IMR-90 (cell line): ENCODE measurements around the gene LINS1. TPM values are rescaled to one million over a fixed set of nuclear protein-coding genes. Genes with fewer than 3 reads are reported as not detected.

ENCODE experiments used
- ATAC-seq: fragments of 200-7000 bp; cut with Tn5 transposase; 2 replicates; pipeline ENCODE4 v1.9.1; 2020; ENCODE audit warnings: low read depth, mild to moderate bottlenecking, moderate library complexity
- BruUV-seq: library from RNA; stranded (reverse); fragments of 400-500 nt; replicated peaks from 2 replicates; lab custom pipeline; 2021; lab: Mats Ljungman, UMichigan
- CTCF ChIA-PET: fragments of 300-600 bp; formaldehyde crosslinking; extraction: SDS; loops from one replicate; lab custom pipeline; 2021; ENCODE audit warnings: antibody characterized with exemption; lab: Yijun Ruan, JAX
- POLR2A ChIA-PET: fragments of 300-600 bp; sonication (Branson Sonifier 250); formaldehyde crosslinking; loops from one replicate; lab custom pipeline; 2022; ENCODE audit warnings: antibody characterized with exemption; ENCODE audit not compliant: unreplicated experiment; lab: Charles Lee
- DNase-seq: peaks from one replicate; pipeline ENCODE4 v3.0.0; 2013
- H2AFZ ChIP-seq: replicated peaks from 2 replicates; pipeline ENCODE3; 2013; ENCODE audit warnings: low read length, mild to moderate bottlenecking; ENCODE audit not compliant: poor library complexity
- H2AK5ac ChIP-seq: 2 replicates; pipeline ENCODE4 v1.6.1; 2013; ENCODE audit warnings: low read depth, low read length, inconsistent platforms
- H2AK9ac ChIP-seq: replicated peaks from 2 replicates; pipeline ENCODE3; 2013; ENCODE audit warnings: mild to moderate bottlenecking, low read depth, low read length, moderate library complexity; ENCODE audit not compliant: poor library complexity
- H2BK120ac ChIP-seq: 2 replicates; pipeline ENCODE4 v1.6.1; 2013; ENCODE audit warnings: low read depth, low read length, inconsistent platforms
- H2BK15ac ChIP-seq: 3 replicates; pipeline ENCODE4 v1.6.1; 2013; ENCODE audit warnings: low read depth, low read length, inconsistent platforms
- H2BK20ac ChIP-seq: 2 replicates; pipeline ENCODE4 v1.6.1; 2013; ENCODE audit warnings: low read depth, mild to moderate bottlenecking, inconsistent platforms, low read length, moderate library complexity
- H2BK5ac ChIP-seq: 2 replicates; pipeline ENCODE4 v1.6.1; 2013; ENCODE audit warnings: mild to moderate bottlenecking, low read depth, low read length, inconsistent platforms; ENCODE audit not compliant: poor library complexity, severe bottlenecking
- H3K14ac ChIP-seq: replicated peaks from 2 replicates; pipeline ENCODE4 v1.6.1; 2013; ENCODE audit warnings: low read depth, low read length, inconsistent platforms
- H3K18ac ChIP-seq: 2 replicates; pipeline ENCODE4 v1.6.1; 2013; ENCODE audit warnings: low read depth, low read length, control low read depth
- H3K23ac ChIP-seq: 2 replicates; pipeline ENCODE4 v1.6.1; 2013; ENCODE audit warnings: low read depth, low read length, inconsistent platforms
- H3K27ac ChIP-seq: 2 replicates; pipeline ENCODE4 v1.5.1; 2013; ENCODE audit warnings: mild to moderate bottlenecking, control low read depth, low read length; ENCODE audit not compliant: insufficient read depth
- H3K27me3 ChIP-seq: 2 replicates; pipeline ENCODE4 v1.6.1; 2013; ENCODE audit warnings: low read length; ENCODE audit not compliant: control insufficient read depth, insufficient read depth
- H3K36me3 ChIP-seq: 2 replicates; pipeline ENCODE4 v1.6.1; 2013; ENCODE audit warnings: low read length, mixed read lengths; ENCODE audit not compliant: control insufficient read depth, insufficient read depth
- H3K4ac ChIP-seq: 2 replicates; pipeline ENCODE4 v1.6.1; 2013; ENCODE audit warnings: low read depth, low read length, inconsistent platforms
- H3K4me1 ChIP-seq: 2 replicates; pipeline ENCODE4 v1.6.1; 2013; ENCODE audit warnings: low read length, mixed read lengths; ENCODE audit not compliant: control insufficient read depth, insufficient read depth
- H3K4me2 ChIP-seq: 2 replicates; pipeline ENCODE4 v1.6.1; 2013; ENCODE audit warnings: low read depth, mild to moderate bottlenecking, control low read depth, low read length, moderate library complexity
- H3K4me3 ChIP-seq: 2 replicates; pipeline ENCODE4 v1.5.1; 2013; ENCODE audit warnings: low read depth, mild to moderate bottlenecking, control low read depth, low read length, moderate library complexity; ENCODE audit not compliant: insufficient read depth
- H3K56ac ChIP-seq: 2 replicates; pipeline ENCODE4 v1.6.1; 2013; ENCODE audit warnings: low read length, inconsistent platforms; ENCODE audit not compliant: insufficient read depth; ENCODE audit errors: extremely low read depth
- H3K79me1 ChIP-seq, 2 experiments: 2 replicates each; pipeline ENCODE4 v1.6.1; 2013; ENCODE audit warnings: low read length in 2 of 2, inconsistent platforms in 1 of 2, low read depth in 1 of 2
- H3K9ac ChIP-seq: 2 replicates; pipeline ENCODE4 v1.6.1; 2013; ENCODE audit warnings: low read depth, low read length, control low read depth
- H3K9me1 ChIP-seq: 2 replicates; pipeline ENCODE4 v1.6.1; 2013; ENCODE audit warnings: low read length, inconsistent platforms; ENCODE audit not compliant: insufficient read depth
- H3K9me3 ChIP-seq: 2 replicates; pipeline ENCODE4 v1.6.1; 2013; ENCODE audit warnings: low read length; ENCODE audit not compliant: control insufficient read depth, insufficient read depth
- H4K20me1 ChIP-seq: 2 replicates; pipeline ENCODE4 v1.6.1; 2013; ENCODE audit warnings: low read length, inconsistent platforms; ENCODE audit not compliant: insufficient read depth
- H4K5ac ChIP-seq: 2 replicates; pipeline ENCODE4 v1.6.1; 2013; ENCODE audit warnings: mild to moderate bottlenecking, low read depth, low read length, control low read depth
- H4K8ac ChIP-seq, 2 experiments: 2 replicates each; pipeline ENCODE4 v1.6.1; 2013; ENCODE audit warnings: low read depth in 2 of 2, low read length in 2 of 2, control low read depth in 1 of 2, inconsistent platforms in 1 of 2
- H4K91ac ChIP-seq: 2 replicates; pipeline ENCODE4 v1.6.1; 2013; ENCODE audit warnings: low read depth, low read length, inconsistent platforms; ENCODE audit not compliant: insufficient read depth
- BHLHE40 ChIP-seq: fragments of 150-350 bp; IDR thresholded peaks from 2 replicates; pipeline ENCODE4 v1.6.1; 2016; ENCODE audit warnings: mild to moderate bottlenecking, low read depth, low read length
- CEBPB ChIP-seq: IDR thresholded peaks from 2 replicates; pipeline ENCODE4 v1.6.1; 2012; ENCODE audit warnings: low read depth, low read length, improper control_type of control experiment
- CHD1 ChIP-seq: IDR thresholded peaks from 2 replicates; pipeline ENCODE4 v1.6.1; 2012; ENCODE audit warnings: low read depth, low read length, improper control_type of control experiment
- FOS ChIP-seq: fragments of 150-350 bp; IDR thresholded peaks from 2 replicates; pipeline ENCODE4 v1.6.1; 2016; ENCODE audit warnings: low read depth, low read length
- MAFK ChIP-seq: IDR thresholded peaks from 2 replicates; pipeline ENCODE4 v1.6.1; 2012; ENCODE audit warnings: low read depth, low read length, improper control_type of control experiment
- MAZ ChIP-seq: IDR thresholded peaks from 2 replicates; pipeline ENCODE4 v1.6.1; 2012; ENCODE audit warnings: low read depth, mild to moderate bottlenecking, low read length, improper control_type of control experiment, moderate library complexity, borderline replicate concordance
- MXI1 ChIP-seq: IDR thresholded peaks from 2 replicates; pipeline ENCODE4 v1.6.1; 2012; ENCODE audit warnings: low read depth, mild to moderate bottlenecking, low read length, moderate library complexity, borderline replicate concordance
- NFE2L2 ChIP-seq: fragments of 150-350 bp; IDR thresholded peaks from 2 replicates; pipeline ENCODE4 v1.6.1; 2016; ENCODE audit warnings: low read depth, mild to moderate bottlenecking, low read length
- POLR2A ChIP-seq: IDR thresholded peaks from 2 replicates; pipeline ENCODE4 v1.6.1; 2012; ENCODE audit warnings: mild to moderate bottlenecking, low read depth, low read length
- RCOR1 ChIP-seq: IDR thresholded peaks from 2 replicates; pipeline ENCODE4 v1.6.1; 2012; ENCODE audit warnings: mild to moderate bottlenecking, low read length, improper control_type of control experiment; ENCODE audit not compliant: insufficient replicate concordance
- RFX5 ChIP-seq: IDR thresholded peaks from 2 replicates; pipeline ENCODE4 v1.8.0; 2012; ENCODE audit warnings: low read depth, mild to moderate bottlenecking, low read length, moderate library complexity
- WGBS, 2 experiments: methylation state at CpG; one replicate each; pipeline versions ENCODE4 v1.1.5 to v1.1.7; 2013; ENCODE audit warnings: missing lambda C conversion rate in 2 of 2; ENCODE audit not compliant: insufficient read length in 1 of 2; ENCODE audit errors: extremely low coverage in 2 of 2; 5-methylcytosine and 5-hydroxymethylcytosine counted together
- dilution Hi-C: fragments of 300-500 bp; cut with HindIII; formaldehyde crosslinking; loops from one replicate; pipeline ENCODE4 v1.14.3; 2018; ENCODE audit warnings: low sequenced_read_pairs; ENCODE audit not compliant: unreplicated experiment
- in situ Hi-C: fragments of 300-500 bp; cut with MboI; formaldehyde crosslinking; loops from 3 replicates; pipeline ENCODE4 v1.14.3; 2019; ENCODE audit warnings: low sequenced_read_pairs, inconsistent platforms, mixed read lengths
- intact Hi-C: fragments of 100-400 bp; cut with micrococcal nuclease; formaldehyde crosslinking; loops from 2 replicates; pipeline ENCODE4 v1.10.0; 2022
- polyA plus RNA-seq, 3 experiments: library from polyadenylated mRNA; depleted of rRNA; stranded (reverse); fragments of >200 nt; gene quantifications; 2 replicates each; pipeline ENCODE4 v1.2.3, GENCODE V29; 2012; ENCODE audit warnings: low replicate concordance in 1 of 3
- total RNA-seq: library from RNA; depleted of rRNA; stranded (reverse); fragments of >200 nt; gene quantifications from 2 replicates; pipeline ENCODE4 v1.2.3, GENCODE V29; 2012
- TF ChIP-seq, protein P1 (sequence below): fragments of 150-350 bp; IDR thresholded peaks from 2 replicates; pipeline ENCODE4 v1.6.1; 2016; ENCODE audit warnings: low read depth, mild to moderate bottlenecking, low read length, moderate library complexity, borderline replicate concordance
- TF ChIP-seq, protein P2 (sequence below): fragments of 150-350 bp; IDR thresholded peaks from 2 replicates; pipeline ENCODE4 v1.6.1; 2017; ENCODE audit warnings: mild to moderate bottlenecking, antibody characterized with exemption, low read length, low read depth

LINS1 gene
- total and polyA plus RNA-seq, 2 of the 4 experiments (the other 2 are of a cell fraction) = 6.9 to 10.6 TPM

DNA sequence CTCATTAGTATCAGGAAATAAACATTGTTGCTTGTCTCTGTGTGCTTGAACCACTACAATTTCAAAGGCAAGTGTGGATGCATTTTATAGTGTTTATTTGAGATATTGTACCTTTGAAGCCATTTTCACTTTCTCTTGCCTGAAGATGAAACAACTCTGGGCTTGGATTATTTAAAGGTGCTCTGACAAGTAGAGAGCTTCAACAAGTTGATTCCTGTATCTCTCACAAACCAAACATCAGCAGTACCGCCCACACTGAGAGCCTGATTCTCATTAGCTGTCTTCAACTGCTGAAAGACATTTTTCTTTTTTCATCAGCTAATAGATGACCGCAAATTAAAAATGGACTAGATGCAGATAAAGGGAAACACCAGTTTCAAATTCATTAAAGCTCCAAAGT, 72.4 kb downstream of the LINS1 start:
- H3K23ac ChIP-seq = no peak overlapping the region
- no peak overlapping the region for H3K4ac ChIP-seq
- H2BK120ac ChIP-seq = no peak overlapping the region
- ATAC-seq (no peak), DNase-seq (no peak)
- H3K27me3 ChIP-seq = no peaks in the 10 kb centered on the region
- H3K56ac ChIP-seq = no peak overlapping the region
- H3K36me3 ChIP-seq = no peaks in the 10 kb centered on the region
- in situ Hi-C loops = no loop called here
- H2AK5ac ChIP-seq = no peak overlapping the region
- no TSS peak for BruUV-seq
- intact Hi-C loops = no loop called here
- H2AFZ ChIP-seq = no peak overlapping the region
- H2AK9ac ChIP-seq = no peak overlapping the region
- no peaks in the 10 kb centered on the region for H3K4me1 ChIP-seq
- ChIA-PET CTCF (no interaction called here), POLR2A (no interaction called here)
- dilution Hi-C loops = no loop called here
- H3K27ac ChIP-seq = no peak overlapping the region
- TF ChIP-seq CHD1 = no peak
- TF ChIP-seq RFX5 = no peak
- no peak for TF ChIP-seq POLR2A
- TF ChIP-seq, protein P1, sequence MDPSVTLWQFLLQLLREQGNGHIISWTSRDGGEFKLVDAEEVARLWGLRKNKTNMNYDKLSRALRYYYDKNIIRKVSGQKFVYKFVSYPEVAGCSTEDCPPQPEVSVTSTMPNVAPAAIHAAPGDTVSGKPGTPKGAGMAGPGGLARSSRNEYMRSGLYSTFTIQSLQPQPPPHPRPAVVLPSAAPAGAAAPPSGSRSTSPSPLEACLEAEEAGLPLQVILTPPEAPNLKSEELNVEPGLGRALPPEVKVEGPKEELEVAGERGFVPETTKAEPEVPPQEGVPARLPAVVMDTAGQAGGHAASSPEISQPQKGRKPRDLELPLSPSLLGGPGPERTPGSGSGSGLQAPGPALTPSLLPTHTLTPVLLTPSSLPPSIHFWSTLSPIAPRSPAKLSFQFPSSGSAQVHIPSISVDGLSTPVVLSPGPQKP = no peak
- no peak for TF ChIP-seq MAZ
- no peak for TF ChIP-seq NFE2L2
- TF ChIP-seq RCOR1 = no peak
- TF ChIP-seq, protein P2, sequence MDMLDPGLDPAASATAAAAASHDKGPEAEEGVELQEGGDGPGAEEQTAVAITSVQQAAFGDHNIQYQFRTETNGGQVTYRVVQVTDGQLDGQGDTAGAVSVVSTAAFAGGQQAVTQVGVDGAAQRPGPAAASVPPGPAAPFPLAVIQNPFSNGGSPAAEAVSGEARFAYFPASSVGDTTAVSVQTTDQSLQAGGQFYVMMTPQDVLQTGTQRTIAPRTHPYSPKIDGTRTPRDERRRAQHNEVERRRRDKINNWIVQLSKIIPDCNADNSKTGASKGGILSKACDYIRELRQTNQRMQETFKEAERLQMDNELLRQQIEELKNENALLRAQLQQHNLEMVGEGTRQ = no peak
- TF ChIP-seq CEBPB = no peak
- TF ChIP-seq MAFK = no peak
- TF ChIP-seq BHLHE40 = no peak
- no peak for TF ChIP-seq MXI1
- TF ChIP-seq FOS = no peak
- H4K8ac ChIP-seq = no peak overlapping the region
- H3K9me3 ChIP-seq = no peaks in the 10 kb centered on the region
- no peaks in the 10 kb centered on the region for H3K9me1 ChIP-seq
- no peak overlapping the region for H3K4me3 ChIP-seq
- no CpG with 5 or more reads among the region's 2 CpGs for WGBS, 2 experiments
- H4K20me1 ChIP-seq = no peaks in the 10 kb centered on the region
- H4K91ac ChIP-seq = no peak overlapping the region
- H3K14ac ChIP-seq = no peak overlapping the region
- no peak overlapping the region for H4K5ac ChIP-seq
- no peak overlapping the region for H3K4me2 ChIP-seq
- H3K79me1 ChIP-seq = no peaks in the 10 kb centered on the region
- H2BK5ac ChIP-seq = no peak overlapping the region
- no peak overlapping the region for H3K18ac ChIP-seq
- H2BK20ac ChIP-seq = no peak overlapping the region
- no peak overlapping the region for H3K9ac ChIP-seq
- no peak overlapping the region for H2BK15ac ChIP-seq
